ENCODE data around the gene OAF. TPM values are rescaled to one million over a fixed set of nuclear protein-coding genes. Genes with fewer than 3 reads are reported as not detected.

Gene OAF
- total RNA-seq, 1 donor from 2014 or later, result 40.2 TPM

- H3K27me3 Mint-ChIP-seq (ENCODE audit: low read depth), result no peaks in the 10 kb centered on the region
- TF ChIP-seq CTCF (conservative IDR thresholded peaks at IDR 0.05), result no peak
- H3K9me3 Mint-ChIP-seq, result no peaks in the 10 kb centered on the region
- DNase-seq (ENCODE audit: low read depth, low spot score), result no peak
- peaks cover 59% of the 10 kb centered on the region for H3K4me1 Mint-ChIP-seq
- no peaks in the 10 kb centered on the region for H3K36me3 Mint-ChIP-seq (ENCODE audit: low read depth)
- no peak overlapping the region for H3K4me3 Mint-ChIP-seq
- H3K27ac Mint-ChIP-seq (ENCODE audit: unreplicated experiment), result no peak overlapping the region
These were observed 21.9 kb upstream of the OAF start for GRCh38 chr11:120188811-120189455.

GRCh38 chr11:120191058-120191457 lies 19.8 kb upstream of the OAF start:
- TF ChIP-seq CTCF (conservative IDR thresholded peaks at IDR 0.05), result no peak
- no peak for DNase-seq (ENCODE audit: low read depth, low spot score)
- H3K4me1 Mint-ChIP-seq, result peaks cover 48% of the 10 kb centered on the region
- no peak overlapping the region for H3K4me3 Mint-ChIP-seq
- no peaks in the 10 kb centered on the region for H3K9me3 Mint-ChIP-seq
- peaks cover 3% of the 10 kb centered on the region for H3K27me3 Mint-ChIP-seq (ENCODE audit: low read depth)
- H3K27ac Mint-ChIP-seq (ENCODE audit: unreplicated experiment), result no peak overlapping the region
- H3K36me3 Mint-ChIP-seq (ENCODE audit: low read depth), result no peaks in the 10 kb centered on the region

GRCh38 chr11:120192831-120193625 lies 17.8 kb upstream of the OAF start:
- Mint-ChIP-seq H3K9me3 (no peaks in the 10 kb centered on the region), H3K27ac (ENCODE audit: unreplicated experiment) (no peak overlapping the region), H3K36me3 (ENCODE audit: low read depth) (no peaks in the 10 kb centered on the region), H3K4me3 (no peak overlapping the region), H3K4me1 (peaks cover 46% of the 10 kb centered on the region), H3K27me3 (ENCODE audit: low read depth) (peaks cover 6% of the 10 kb centered on the region)
- TF ChIP-seq CTCF (conservative IDR thresholded peaks at IDR 0.05), result no peak
- DNase-seq (ENCODE audit: low read depth, low spot score), result no peak

GRCh38 chr11:120194166-120194565 lies 16.7 kb upstream of the OAF start:
- Mint-ChIP-seq H3K27ac (ENCODE audit: unreplicated experiment) (no peak overlapping the region), H3K4me1 (peaks cover 47% of the 10 kb centered on the region), H3K4me3 (no peak overlapping the region), H3K9me3 (no peaks in the 10 kb centered on the region), H3K36me3 (ENCODE audit: low read depth) (no peaks in the 10 kb centered on the region), H3K27me3 (ENCODE audit: low read depth) (peaks cover 6% of the 10 kb centered on the region)
- no peak for TF ChIP-seq CTCF (conservative IDR thresholded peaks at IDR 0.05)
- DNase-seq (ENCODE audit: low read depth, low spot score), result no peak

GRCh38 chr11:120195601-120196320 lies 15.1 kb upstream of the OAF start:
- Mint-ChIP-seq H3K36me3 (ENCODE audit: low read depth) (no peaks in the 10 kb centered on the region), H3K4me3 (peak overlapping the region; percentile 64), H3K27me3 (ENCODE audit: low read depth) (peaks cover 8% of the 10 kb centered on the region), H3K4me1 (peaks cover 46% of the 10 kb centered on the region), H3K27ac (ENCODE audit: unreplicated experiment) (no peak overlapping the region), H3K9me3 (no peaks in the 10 kb centered on the region)
- no peak for TF ChIP-seq CTCF (conservative IDR thresholded peaks at IDR 0.05)
- no peak for DNase-seq (ENCODE audit: low read depth, low spot score)

All from neural crest cell (in vitro differentiated cells).